Measurements from ENCODE around the gene CLDN7.
"Not testable (repeated sequence)": the region's sequence is repeated elsewhere in the genome, so short reads cannot be mapped to it uniquely, and the experiment has no call there.

CLDN7 gene

GRCh38 chr17:7253082-7253481, 9.2 kb downstream of the CLDN7 start:
- no peak for DNase-seq (ENCODE audit: low read depth, low spot score)

- peak; percentile 97 for DNase-seq (ENCODE audit: low read depth, low spot score)
Observed at GRCh38 chr17:7252176-7253043, 9.9 kb downstream of the CLDN7 start, which contains the start of gene ELP5. ELP5 (plus strand) TSS chr17:7252215; CDS start chr17:7252551, 336 bp downstream.

DNA sequence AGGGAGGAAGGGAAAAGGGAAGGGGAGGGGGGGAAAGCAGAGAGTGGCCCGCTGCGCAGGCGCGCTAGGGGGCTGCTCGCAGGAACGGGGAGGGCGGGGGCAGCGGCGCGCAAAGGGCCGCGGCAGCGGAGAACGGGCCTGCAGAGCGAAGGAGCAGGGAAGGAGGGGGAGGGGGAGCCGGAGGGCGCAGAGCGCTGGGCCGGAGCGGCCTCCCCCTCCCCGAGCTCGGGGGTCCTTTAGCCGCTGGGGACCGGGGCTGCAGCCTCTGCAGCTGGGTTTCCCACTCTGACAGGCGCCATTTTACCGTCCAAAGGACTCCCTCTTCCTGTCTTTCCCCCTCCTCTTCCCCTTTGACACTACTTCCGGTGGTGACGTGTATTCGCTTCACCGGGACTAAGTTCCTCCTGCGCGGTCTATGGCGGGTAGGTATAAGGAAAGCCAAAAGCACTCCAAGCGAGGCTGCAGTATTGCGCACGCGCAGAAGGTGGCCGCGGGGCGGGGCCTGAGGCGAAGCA, 10.6 kb downstream of the CLDN7 start, which contains the start of gene CTDNEP1:
TSS of gene CTDNEP1 (minus strand) at position 74 of the 515 bp plus-strand sequence. CDS start 438 bp downstream, outside the sequence.
- DNase-seq (ENCODE audit: low read depth, low spot score), result peak; percentile 100

DNA sequence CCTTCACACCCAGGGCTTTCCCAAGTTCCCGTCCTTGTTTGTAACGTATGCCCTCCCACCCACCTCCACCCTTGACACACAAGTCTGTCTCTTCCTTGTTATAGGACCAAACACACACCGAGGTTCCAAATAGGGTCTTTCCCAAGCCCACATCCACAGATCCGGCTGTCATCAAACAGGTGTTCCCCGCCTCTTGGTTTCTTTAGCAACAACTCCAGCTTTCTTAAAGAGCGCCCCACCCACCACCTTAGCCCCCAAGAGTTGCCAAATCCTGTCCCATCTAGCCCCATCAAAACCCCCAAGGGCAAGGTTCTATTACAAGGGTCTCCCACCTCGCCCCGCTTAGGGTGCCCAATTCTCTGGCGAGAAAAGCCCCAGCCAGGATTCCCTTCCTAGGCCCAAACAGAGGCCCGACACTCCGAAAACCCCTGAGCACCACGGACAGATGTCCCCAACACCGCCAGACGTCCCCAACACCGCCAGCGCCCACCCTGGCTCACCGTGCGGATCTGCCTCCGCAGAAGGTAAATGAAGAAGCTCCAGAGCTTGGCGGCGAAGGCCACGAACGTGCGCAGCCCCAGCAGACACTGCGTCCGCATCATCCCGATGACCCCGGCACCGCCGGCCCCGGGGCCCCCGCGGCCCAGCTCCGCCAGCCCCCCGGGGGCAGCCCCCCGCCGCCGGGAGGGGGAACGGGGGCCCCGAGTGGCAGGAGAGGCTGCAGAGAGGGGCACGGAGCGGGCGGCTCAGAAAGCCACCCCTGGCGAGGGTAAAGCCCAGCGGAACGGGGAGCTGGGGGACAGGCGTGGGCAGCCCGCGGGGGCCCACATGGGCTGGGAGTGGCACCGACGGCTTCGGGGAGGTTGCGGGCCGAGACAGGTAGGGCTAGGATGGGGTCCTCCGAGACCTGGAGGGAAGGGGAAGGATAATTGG, 11.3 kb downstream of the CLDN7 start:
- peak; percentile 36 for DNase-seq (ENCODE audit: low read depth, low spot score)

- DNase-seq (ENCODE audit: low read depth, low spot score), result no peak
Observed at GRCh38 chr17:7249830-7250229, 12.4 kb downstream of the CLDN7 start.

DNA sequence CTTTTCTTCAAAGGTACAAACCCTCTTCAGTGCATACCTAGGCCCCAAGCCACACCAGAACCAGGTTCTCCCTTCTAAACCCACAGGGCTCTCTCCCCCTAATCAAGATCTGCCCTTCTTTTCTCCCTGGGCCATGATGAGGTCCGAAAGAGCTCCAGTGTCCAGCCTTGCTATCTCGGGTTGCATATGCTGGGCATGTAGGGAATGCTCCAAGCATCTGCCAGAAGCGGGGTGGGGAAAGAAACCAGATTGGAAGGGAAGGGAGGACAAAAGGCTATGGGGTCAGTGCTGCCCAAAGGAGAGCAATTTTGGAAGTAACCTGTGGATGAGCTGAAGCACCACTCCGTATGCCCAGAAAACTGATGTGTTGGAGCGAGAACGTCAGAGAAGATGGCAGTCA, 13.1 kb downstream of the CLDN7 start:
- no peak for DNase-seq (ENCODE audit: low read depth, low spot score)

GRCh38 chr17:7248796-7249195, 13.5 kb downstream of the CLDN7 start:
- no peak for DNase-seq (ENCODE audit: low read depth, low spot score)

DNA sequence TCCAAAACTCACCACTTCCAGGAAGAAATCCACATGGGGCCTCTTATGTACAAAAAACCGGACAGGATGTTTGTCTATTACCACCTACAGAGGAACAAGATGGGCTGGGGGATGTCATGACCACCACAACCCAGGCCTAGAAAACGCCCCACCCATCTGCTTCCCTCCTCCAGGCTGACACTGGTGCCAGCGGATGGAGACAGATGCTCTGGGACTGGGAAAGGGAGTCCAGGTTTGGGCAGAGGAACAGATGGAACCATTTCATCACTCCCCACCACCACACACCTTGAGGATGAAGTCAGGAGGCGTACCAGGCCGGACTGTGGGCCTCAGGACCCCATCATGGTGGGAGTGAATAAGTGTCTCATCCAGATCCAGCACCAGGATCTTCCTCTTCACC, 15.5 kb downstream of the CLDN7 start:
- no peak for DNase-seq (ENCODE audit: low read depth, low spot score)

GRCh38 chr17:7243838-7244237, 18.4 kb downstream of the CLDN7 start:
- DNase-seq (ENCODE audit: low read depth, low spot score), result not testable (repeated sequence)

DNA sequence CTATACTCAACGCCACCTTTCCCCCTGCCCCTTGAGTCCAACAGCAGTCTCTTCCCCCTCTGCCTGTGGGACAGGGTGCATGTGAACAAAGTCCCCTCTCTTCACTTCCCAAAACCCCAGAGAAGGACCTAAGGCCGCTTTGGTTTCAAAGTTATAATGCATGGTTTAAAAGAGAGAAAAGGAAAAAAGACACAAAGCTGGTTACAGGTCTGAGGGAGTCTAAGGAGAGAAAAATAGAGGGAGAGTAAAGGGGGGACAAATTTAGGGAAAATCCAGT, 18.9 kb downstream of the CLDN7 start:
- no peak for DNase-seq (ENCODE audit: low read depth, low spot score)

DNA sequence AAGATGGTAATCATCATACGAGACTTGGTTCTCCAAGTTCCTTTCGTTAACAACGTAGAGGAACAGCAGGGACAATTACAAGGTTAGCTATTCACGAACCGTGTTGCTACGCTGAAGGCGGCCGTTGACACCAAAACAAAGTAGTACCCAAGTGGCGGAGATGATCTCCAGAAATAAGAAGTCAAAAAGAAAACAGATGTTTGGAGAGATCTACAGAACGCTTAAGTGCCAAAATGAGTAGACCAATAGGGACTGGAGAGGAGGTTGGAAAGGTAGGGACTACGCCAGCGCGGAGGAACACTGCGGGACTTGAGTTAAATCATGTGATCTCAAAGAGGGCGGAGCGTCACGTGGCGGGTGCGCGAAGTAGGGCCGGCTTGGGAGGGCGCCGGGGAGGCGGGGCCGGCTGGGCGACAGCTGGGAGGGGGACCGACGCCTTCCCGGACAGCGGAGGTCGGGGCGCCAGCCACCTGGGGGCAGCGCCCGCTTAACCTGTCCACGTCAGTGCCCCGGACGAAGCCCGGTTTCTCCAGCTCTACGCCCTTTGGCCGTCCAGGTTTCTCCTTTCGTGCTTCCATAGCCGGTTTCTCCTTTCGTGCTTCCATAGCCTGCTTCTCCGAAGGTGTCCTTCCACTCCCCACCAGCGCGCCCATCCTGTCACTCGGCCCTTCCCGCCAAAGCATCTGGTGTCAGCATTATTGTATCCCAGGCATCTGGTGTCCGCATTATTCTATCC, 19.4 kb downstream of the CLDN7 start:
- DNase-seq (ENCODE audit: low read depth, low spot score), result peak; percentile 97

GRCh38 chr17:7241783-7242716, 20.2 kb downstream of the CLDN7 start, which contains the start of gene GABARAP:
GABARAP (minus strand) TSS chr17:7242449; CDS start chr17:7242330, 119 bp downstream.
- DNase-seq (ENCODE audit: low read depth, low spot score), result peak; percentile 96

DNA sequence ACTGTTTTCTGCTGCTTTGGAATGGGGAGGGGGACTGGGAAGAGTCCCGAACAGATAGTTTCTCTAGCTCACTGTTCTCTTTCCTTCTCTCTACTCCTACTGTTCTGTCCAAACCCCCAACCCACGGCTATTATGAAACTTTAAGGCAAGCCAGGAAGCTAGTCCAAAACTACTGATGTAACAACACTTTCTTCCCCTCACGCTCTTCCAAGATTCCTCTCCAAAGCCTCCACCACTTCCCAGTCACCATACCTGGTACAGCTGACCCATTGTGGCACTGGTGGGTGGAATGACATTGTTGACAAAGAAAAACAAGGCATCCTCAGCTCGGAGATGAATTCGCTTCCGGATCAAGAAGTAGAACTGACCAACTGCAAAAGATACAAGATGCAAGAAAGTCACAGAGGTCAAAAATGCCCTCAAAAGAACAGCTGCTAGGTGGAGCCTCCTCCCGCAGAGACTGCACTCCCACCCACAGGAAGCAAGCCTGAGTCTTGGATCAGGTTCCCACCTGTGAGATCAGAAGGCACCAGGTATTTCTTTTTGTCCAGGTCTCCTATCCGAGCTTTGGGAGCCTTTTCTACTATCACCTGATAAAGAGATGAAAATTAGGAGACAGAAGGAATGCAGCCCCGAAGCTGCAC, 21.1 kb downstream of the CLDN7 start:
- no peak for DNase-seq (ENCODE audit: low read depth, low spot score)

GRCh38 chr17:7240375-7240774, 21.9 kb downstream of the CLDN7 start:
- no peak for DNase-seq (ENCODE audit: low read depth, low spot score)

- peak; percentile 100 for DNase-seq (ENCODE audit: low read depth, low spot score)
Observed at GRCh38 chr17:7239091-7240027, 22.9 kb downstream of the CLDN7 start, which contains the start of gene PHF23. PHF23 (minus strand) TSS chr17:7239457; CDS start chr17:7239279, 178 bp downstream.

- DNase-seq (ENCODE audit: low read depth, low spot score), result peak; percentile 58
Observed at GRCh38 chr17:7238420-7239090, 23.7 kb downstream of the CLDN7 start.

DNA sequence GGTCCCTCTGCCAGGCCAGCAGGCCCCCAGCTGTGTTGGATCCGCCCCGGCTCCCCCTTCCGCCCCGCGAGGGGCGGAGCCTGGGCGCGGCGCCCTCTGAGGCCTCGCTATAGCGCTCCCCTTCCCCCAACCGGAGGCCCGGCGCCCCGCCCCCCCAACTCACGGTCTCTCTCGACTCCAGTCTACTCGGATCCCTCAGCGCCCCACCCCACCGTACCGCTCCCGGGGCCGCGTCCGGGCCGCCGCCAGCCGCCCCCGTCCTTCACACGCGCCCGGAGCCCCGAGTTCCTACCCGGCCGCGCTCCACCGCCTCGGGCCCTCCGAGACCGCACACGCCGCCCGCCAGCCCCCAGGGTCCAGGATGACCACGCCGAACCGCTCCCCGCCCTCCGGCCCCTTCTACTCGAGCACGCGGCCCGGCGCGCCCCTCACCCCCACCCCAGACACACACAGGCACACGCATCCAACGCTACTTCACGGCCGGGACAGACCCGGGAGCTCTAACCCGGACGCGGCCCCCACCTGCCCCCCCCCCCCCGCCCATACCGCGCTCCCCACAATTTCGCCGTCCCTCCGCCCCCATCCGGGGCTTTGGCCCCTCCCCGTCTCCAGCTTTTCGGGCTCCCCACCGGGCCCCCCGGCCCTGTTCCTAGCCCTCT, 24.4 kb downstream of the CLDN7 start:
- DNase-seq (ENCODE audit: low read depth, low spot score), result peak; percentile 84

Measured in astrocyte of the hippocampus (primary cell).